ENCODE results near the gene DSN1.

The DSN1 gene

GRCh38 chr20:36773107-36773596, 411 bp downstream of the DSN1 start:
- H3K79me2 ChIP-seq (ENCODE audit: control insufficient read depth, low read length): peaks cover 45% of the 10 kb centered on the region
- no peaks in the 10 kb centered on the region for H3K9me3 ChIP-seq (ENCODE audit: control insufficient read depth, insufficient read depth, low read length)
- peak overlapping the region; percentile 61 for H3K27ac ChIP-seq (ENCODE audit: low read depth, low read length)
- no peaks in the 10 kb centered on the region for H4K20me1 ChIP-seq (ENCODE audit: control insufficient read depth, insufficient read depth, low read depth, low read length)
- peaks cover 35% of the 10 kb centered on the region for H3K36me3 ChIP-seq (ENCODE audit: control insufficient read depth, low read length)
- H3K27me3 ChIP-seq (ENCODE audit: control insufficient read depth, low read length): no peaks in the 10 kb centered on the region
- no peaks in the 10 kb centered on the region for H3K9me2 ChIP-seq (replicated peaks; ENCODE audit: control insufficient read depth, low read length)
- no peaks in the 10 kb centered on the region for H3F3A ChIP-seq (ENCODE audit: control insufficient read depth, insufficient read depth)
- peak overlapping the region; percentile 91 for H3K4me2 ChIP-seq (ENCODE audit: low read length)
- H3K4me1 ChIP-seq (ENCODE audit: control insufficient read depth, low read length): peaks cover 31% of the 10 kb centered on the region
- H3K4me3 ChIP-seq (ENCODE audit: low read length): peak overlapping the region; percentile 99
- TF ChIP-seq, protein P1, sequence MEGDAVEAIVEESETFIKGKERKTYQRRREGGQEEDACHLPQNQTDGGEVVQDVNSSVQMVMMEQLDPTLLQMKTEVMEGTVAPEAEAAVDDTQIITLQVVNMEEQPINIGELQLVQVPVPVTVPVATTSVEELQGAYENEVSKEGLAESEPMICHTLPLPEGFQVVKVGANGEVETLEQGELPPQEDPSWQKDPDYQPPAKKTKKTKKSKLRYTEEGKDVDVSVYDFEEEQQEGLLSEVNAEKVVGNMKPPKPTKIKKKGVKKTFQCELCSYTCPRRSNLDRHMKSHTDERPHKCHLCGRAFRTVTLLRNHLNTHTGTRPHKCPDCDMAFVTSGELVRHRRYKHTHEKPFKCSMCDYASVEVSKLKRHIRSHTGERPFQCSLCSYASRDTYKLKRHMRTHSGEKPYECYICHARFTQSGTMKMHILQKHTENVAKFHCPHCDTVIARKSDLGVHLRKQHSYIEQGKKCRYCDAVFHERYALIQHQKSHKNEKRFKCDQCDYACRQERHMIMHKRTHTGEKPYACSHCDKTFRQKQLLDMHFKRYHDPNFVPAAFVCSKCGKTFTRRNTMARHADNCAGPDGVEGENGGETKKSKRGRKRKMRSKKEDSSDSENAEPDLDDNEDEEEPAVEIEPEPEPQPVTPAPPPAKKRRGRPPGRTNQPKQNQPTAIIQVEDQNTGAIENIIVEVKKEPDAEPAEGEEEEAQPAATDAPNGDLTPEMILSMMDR (IDR thresholded peaks at IDR 0.05; ENCODE audit: low read depth, low read length, poor library complexity, severe bottlenecking): no peak
- no peak for TF ChIP-seq EZH2phosphoT487 (IDR thresholded peaks at IDR 0.05; ENCODE audit: borderline replicate concordance, low read length)

DNA sequence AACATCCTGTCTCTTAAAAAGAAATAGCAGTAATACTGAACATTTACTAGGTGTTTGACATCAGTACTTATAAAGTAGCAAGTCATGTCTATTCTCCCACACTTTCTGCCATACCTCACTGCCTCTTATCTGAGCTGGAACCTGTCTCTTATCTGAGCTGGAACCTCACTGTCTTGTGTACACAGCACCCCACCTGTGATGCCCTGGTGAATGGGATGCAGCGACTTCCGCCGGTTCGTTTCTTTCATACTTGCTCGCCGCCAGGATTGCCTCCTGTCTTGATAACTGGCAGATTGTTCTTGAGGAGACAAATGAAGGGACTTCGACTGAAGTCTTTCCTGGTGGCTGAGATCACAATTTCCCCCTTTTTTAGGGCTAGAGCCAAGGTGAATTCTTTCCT, 2.9 kb downstream of the DSN1 start:
- Histone ChIP-seq H3K4me3 (ENCODE audit: low read length) (no peak overlapping the region), H4K20me1 (ENCODE audit: control insufficient read depth, insufficient read depth, low read depth, low read length) (no peaks in the 10 kb centered on the region), H3K27me3 (ENCODE audit: control insufficient read depth, low read length) (no peaks in the 10 kb centered on the region), H3K27ac (ENCODE audit: low read depth, low read length) (no peak overlapping the region), H3K4me2 (ENCODE audit: low read length) (peak overlapping the region; percentile 91; the same call in 1 of the 2 replicates), H3K9me3 (ENCODE audit: control insufficient read depth, insufficient read depth, low read length) (no peaks in the 10 kb centered on the region), H3F3A (ENCODE audit: control insufficient read depth, insufficient read depth) (no peaks in the 10 kb centered on the region), H3K79me2 (ENCODE audit: control insufficient read depth, low read length) (peaks cover 45% of the 10 kb centered on the region), H3K36me3 (ENCODE audit: control insufficient read depth, low read length) (peaks cover 53% of the 10 kb centered on the region), H3K9me2 (replicated peaks; ENCODE audit: control insufficient read depth, low read length) (no peaks in the 10 kb centered on the region), H3K4me1 (ENCODE audit: control insufficient read depth, low read length) (peaks cover 31% of the 10 kb centered on the region)
- TF ChIP-seq, protein P1 (IDR thresholded peaks at IDR 0.05; ENCODE audit: low read depth, low read length, poor library complexity, severe bottlenecking): no peak
- TF ChIP-seq EZH2phosphoT487 (IDR thresholded peaks at IDR 0.05; ENCODE audit: borderline replicate concordance, low read length): no peak

- no peak overlapping the region for H3K4me3 ChIP-seq (ENCODE audit: low read length)
- peaks cover 31% of the 10 kb centered on the region for H3K4me1 ChIP-seq (ENCODE audit: control insufficient read depth, low read length)
- no peak for TF ChIP-seq EZH2phosphoT487 (IDR thresholded peaks at IDR 0.05; ENCODE audit: borderline replicate concordance, low read length)
- TF ChIP-seq, protein P1 (IDR thresholded peaks at IDR 0.05; ENCODE audit: low read depth, low read length, poor library complexity, severe bottlenecking): no peak
- H3K9me3 ChIP-seq (ENCODE audit: control insufficient read depth, insufficient read depth, low read length): no peaks in the 10 kb centered on the region
- no peaks in the 10 kb centered on the region for H3K9me2 ChIP-seq (replicated peaks; ENCODE audit: control insufficient read depth, low read length)
- H3K27ac ChIP-seq (ENCODE audit: low read depth, low read length): no peak overlapping the region
- H3K79me2 ChIP-seq (ENCODE audit: control insufficient read depth, low read length): peaks cover 45% of the 10 kb centered on the region
- H3F3A ChIP-seq (ENCODE audit: control insufficient read depth, insufficient read depth): no peaks in the 10 kb centered on the region
- peak overlapping the region; percentile 1; the same call in 1 of the 2 replicates for H3K4me2 ChIP-seq (ENCODE audit: low read length)
- peaks cover 64% of the 10 kb centered on the region for H3K36me3 ChIP-seq (ENCODE audit: control insufficient read depth, low read length)
- H4K20me1 ChIP-seq (ENCODE audit: control insufficient read depth, insufficient read depth, low read depth, low read length): no peaks in the 10 kb centered on the region
- H3K27me3 ChIP-seq (ENCODE audit: control insufficient read depth, low read length): no peaks in the 10 kb centered on the region
These were observed 4.7 kb downstream of the DSN1 start for GRCh38 chr20:36768768-36769430.

Data from DOHH2 (cell line).